ENCODE measurements around the gene CCNT1. TPM values are rescaled to one million over a fixed set of nuclear protein-coding genes. Genes with fewer than 3 reads are reported as not detected.
"Not testable (repeated sequence)": the region's sequence is repeated elsewhere in the genome, so short reads cannot be mapped to it uniquely, and the experiment has no call there.

CCNT1 gene
- total RNA-seq, 4 donors from 2014 or later = 17.9 to 40.3 (median 23.1) TPM

DNA sequence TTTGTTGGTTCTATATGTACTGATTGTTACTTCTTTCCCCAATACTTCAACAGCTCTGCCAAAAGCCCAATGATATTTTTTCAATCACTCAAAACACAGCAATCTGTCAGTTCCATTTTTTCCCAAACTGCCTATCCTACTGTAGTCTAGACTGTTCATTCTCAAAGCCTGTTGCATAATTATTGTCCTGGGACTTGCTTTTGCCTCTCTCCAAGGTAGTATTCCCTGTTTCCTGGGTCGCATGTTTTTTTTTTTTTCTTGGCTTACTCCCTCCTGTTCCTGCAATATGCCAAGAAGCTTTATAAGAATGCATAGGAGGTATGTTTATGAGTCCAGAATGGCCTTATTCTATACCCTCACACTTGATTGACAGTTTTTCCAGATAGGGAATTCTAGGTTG is 19.9 kb upstream of the CCNT1 start:
- Histone ChIP-seq H3K9me3 (no peaks in the 10 kb centered on the region), H3K4me1 (no peaks in the 10 kb centered on the region), H3K36me3 (no peaks in the 10 kb centered on the region), H3K27me3 (peaks cover 11% of the 10 kb centered on the region), H3K4me3 (no peak overlapping the region), H3K27ac (no peak overlapping the region)
- WGBS, 2 donors (ENCODE audit: low coverage in 1 of 2) = 50 to 65% methylated on average over 1 of the region's 1 CpG
- no peak for ATAC-seq
- TF ChIP-seq, protein P1, sequence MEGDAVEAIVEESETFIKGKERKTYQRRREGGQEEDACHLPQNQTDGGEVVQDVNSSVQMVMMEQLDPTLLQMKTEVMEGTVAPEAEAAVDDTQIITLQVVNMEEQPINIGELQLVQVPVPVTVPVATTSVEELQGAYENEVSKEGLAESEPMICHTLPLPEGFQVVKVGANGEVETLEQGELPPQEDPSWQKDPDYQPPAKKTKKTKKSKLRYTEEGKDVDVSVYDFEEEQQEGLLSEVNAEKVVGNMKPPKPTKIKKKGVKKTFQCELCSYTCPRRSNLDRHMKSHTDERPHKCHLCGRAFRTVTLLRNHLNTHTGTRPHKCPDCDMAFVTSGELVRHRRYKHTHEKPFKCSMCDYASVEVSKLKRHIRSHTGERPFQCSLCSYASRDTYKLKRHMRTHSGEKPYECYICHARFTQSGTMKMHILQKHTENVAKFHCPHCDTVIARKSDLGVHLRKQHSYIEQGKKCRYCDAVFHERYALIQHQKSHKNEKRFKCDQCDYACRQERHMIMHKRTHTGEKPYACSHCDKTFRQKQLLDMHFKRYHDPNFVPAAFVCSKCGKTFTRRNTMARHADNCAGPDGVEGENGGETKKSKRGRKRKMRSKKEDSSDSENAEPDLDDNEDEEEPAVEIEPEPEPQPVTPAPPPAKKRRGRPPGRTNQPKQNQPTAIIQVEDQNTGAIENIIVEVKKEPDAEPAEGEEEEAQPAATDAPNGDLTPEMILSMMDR (IDR thresholded peaks at IDR 0.05) = no peak
- no peak for TF ChIP-seq POLR2A (IDR thresholded peaks at IDR 0.05)

GRCh38 chr12:48728807-48729206 is 12.3 kb upstream of the CCNT1 start:
- H3K27ac ChIP-seq = no peak overlapping the region
- H3K27me3 ChIP-seq = no peaks in the 10 kb centered on the region
- no peaks in the 10 kb centered on the region for H3K36me3 ChIP-seq
- no peaks in the 10 kb centered on the region for H3K4me1 ChIP-seq
- WGBS, 2 donors (ENCODE audit: low coverage in 1 of 2) = 55 to 83% methylated on average over 5 of the region's 5 CpGs
- TF ChIP-seq, protein P1 (IDR thresholded peaks at IDR 0.05) = no peak
- TF ChIP-seq POLR2A (IDR thresholded peaks at IDR 0.05) = no peak
- TF ChIP-seq EP300 (IDR thresholded peaks at IDR 0.05) = no peak
- TF ChIP-seq POLR2AphosphoS5 (IDR thresholded peaks at IDR 0.05) = no peak
- ATAC-seq = no peak
- no peak overlapping the region for H3K4me3 ChIP-seq
- H3K9me3 ChIP-seq = no peaks in the 10 kb centered on the region

GRCh38 chr12:48720737-48721136 is 4.2 kb upstream of the CCNT1 start:
- Histone ChIP-seq H3K9me3 (peaks cover 0 to 17% (median 0%) of the 10 kb centered on the region in 3 donors), H3K4me1 (peaks cover 0 to 11% (median 0%) of the 10 kb centered on the region in 3 donors)
- 83 to 86% methylated on average over 1 of the region's 1 CpG for WGBS, 2 donors (ENCODE audit: low coverage in 1 of 2)
- H3K36me3 ChIP-seq, ATAC-seq, H3K27ac ChIP-seq, H3K27me3 ChIP-seq, H3K4me3 ChIP-seq: not testable (repeated sequence)

DNA sequence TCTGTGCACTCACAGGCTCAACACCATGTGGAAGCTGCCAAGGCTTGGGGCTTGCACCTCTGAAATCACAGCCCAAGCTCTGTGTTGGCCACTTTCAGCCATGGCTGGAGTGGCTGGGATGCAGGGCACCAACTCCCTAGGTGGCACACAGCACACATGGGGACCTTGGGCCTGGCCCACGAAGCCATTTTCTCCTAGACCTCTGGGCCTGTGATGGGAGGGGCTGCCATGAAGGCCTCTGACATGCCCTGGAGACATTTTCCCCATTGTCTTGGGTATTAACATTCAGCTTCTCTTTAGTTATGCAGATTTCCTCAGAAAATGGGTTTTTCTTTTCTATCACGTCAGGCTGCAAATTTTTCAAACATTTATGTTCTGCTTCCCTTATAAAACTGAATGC is 3.7 kb upstream of the CCNT1 start:
- not testable (repeated sequence) for ATAC-seq, H3K27me3 ChIP-seq, H3K27ac ChIP-seq, H3K36me3 ChIP-seq, H3K4me3 ChIP-seq
- Histone ChIP-seq H3K9me3 (peaks cover 0 to 17% (median 0%) of the 10 kb centered on the region in 3 donors), H3K4me1 (peaks cover 0 to 16% (median 4%) of the 10 kb centered on the region in 3 donors)
- 59% methylated on average over 2 of the region's 2 CpGs; no CpG with 5 or more reads in 1 of the 2 donors for WGBS, 2 donors (ENCODE audit: low coverage in 1 of 2)

- H3K27me3 ChIP-seq, ATAC-seq, H3K36me3 ChIP-seq, H3K27ac ChIP-seq, H3K4me3 ChIP-seq: not testable (repeated sequence)
- Histone ChIP-seq H3K4me1 (peaks cover 0 to 28% (median 10%) of the 10 kb centered on the region in 3 donors), H3K9me3 (peaks cover 0 to 17% (median 0%) of the 10 kb centered on the region in 3 donors)
- WGBS, 2 donors (ENCODE audit: low coverage in 1 of 2) = 60 to 82% methylated on average over 3 to 4 of the region's 4 CpGs
These were observed 2.5 kb upstream of the CCNT1 start for GRCh38 chr12:48719002-48719401.

DNA sequence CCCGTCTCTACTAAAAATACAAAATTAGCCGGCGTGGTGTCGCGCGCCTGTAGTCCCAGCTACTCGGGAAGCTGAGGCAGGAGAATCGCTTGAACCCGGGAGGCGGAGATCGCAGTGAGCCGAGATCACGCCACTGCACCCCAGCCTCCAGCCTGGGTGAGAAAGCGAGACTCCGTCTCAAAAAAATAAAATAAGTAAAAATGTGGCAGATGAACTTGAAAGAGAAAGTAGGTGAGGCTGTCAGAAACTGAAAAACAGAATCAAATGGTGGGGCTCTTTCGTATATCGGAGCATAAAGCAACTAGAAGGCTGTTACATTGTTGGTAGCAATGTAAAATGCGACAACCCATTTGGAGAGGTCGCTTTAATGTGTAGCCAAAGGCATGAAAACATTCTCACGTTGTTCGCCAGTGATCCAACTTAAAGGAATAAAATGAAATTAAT is 767 bp upstream of the CCNT1 start:
- ATAC-seq = no peak
- peaks cover 0 to 25% of the 10 kb centered on the region in 2 donors for H3K36me3 ChIP-seq
- H3K4me3 ChIP-seq = peak overlapping the region; percentile 67 to 69
- H3K9me3 ChIP-seq = peaks cover 0 to 17% (median 0%) of the 10 kb centered on the region in 3 donors
- WGBS, 2 donors (ENCODE audit: low coverage in 1 of 2) = 7 to 8% methylated on average over 14 to 21 of the region's 21 CpGs
- no peaks in the 10 kb centered on the region for H3K27me3 ChIP-seq
- H3K4me1 ChIP-seq = peaks cover 0 to 44% (median 10%) of the 10 kb centered on the region in 3 donors
- TF ChIP-seq, protein P1 (IDR thresholded peaks at IDR 0.05) = no peak
- peak overlapping the region; percentile 80 to 97 (median 92) for H3K27ac ChIP-seq

- TF ChIP-seq POLR2A (IDR thresholded peaks at IDR 0.05) (no peak), EP300 (IDR thresholded peaks at IDR 0.05) (no peak), POLR2AphosphoS5 (IDR thresholded peaks at IDR 0.05) (no peak)
- TF ChIP-seq, protein P1 (IDR thresholded peaks at IDR 0.05) = no peak
- Histone ChIP-seq H3K9me3 (peaks cover 0 to 15% (median 0%) of the 10 kb centered on the region in 3 donors), H3K27me3 (no peaks in the 10 kb centered on the region), H3K36me3 (peaks cover 0 to 36% of the 10 kb centered on the region in 2 donors), H3K4me3 (peak overlapping the region; percentile 67 to 69), H3K27ac (peak overlapping the region; percentile 80 to 97 (median 92)), H3K4me1 (peaks cover 0 to 56% (median 10%) of the 10 kb centered on the region in 3 donors)
- no peak for ATAC-seq
- WGBS, 2 donors (ENCODE audit: low coverage in 1 of 2) = 0% methylated on average over 4 to 9 of the region's 17 CpGs
These were observed 377 bp downstream of the CCNT1 start for GRCh38 chr12:48716168-48716492.

Measured in gastroesophageal sphincter (tissue), 4 donors.